Large intestine (tissue), 3 donors: ENCODE data around the gene SF3B2. TPM values are rescaled to one million over a fixed set of nuclear protein-coding genes. Genes with fewer than 3 reads are reported as not detected.

Source experiments
- DNase-seq, 2 donors: peaks; one replicate each; pipeline versions ENCODE4 v3.0.0 to v3.0.0-alpha.2; 2013
- H3K27ac ChIP-seq: one replicate; pipeline ENCODE4 v1.5.1; 2013; ENCODE audit warnings: low read length
- H3K27me3 ChIP-seq: 2 replicates; pipeline ENCODE4 v1.6.1; 2013; ENCODE audit warnings: low read length; ENCODE audit not compliant: control insufficient read depth, insufficient read depth
- H3K36me3 ChIP-seq: 2 replicates; pipeline ENCODE4 v1.6.1; 2013; ENCODE audit warnings: low read length; ENCODE audit not compliant: control insufficient read depth, insufficient read depth
- H3K4me1 ChIP-seq: one replicate; pipeline ENCODE4 v1.6.1; 2013; ENCODE audit warnings: low read length; ENCODE audit not compliant: control insufficient read depth, insufficient read depth
- H3K4me3 ChIP-seq: one replicate; pipeline ENCODE4 v1.5.1; 2013; ENCODE audit warnings: low read length
- H3K9me3 ChIP-seq: one replicate; pipeline ENCODE4 v1.6.1; 2013; ENCODE audit warnings: mild to moderate bottlenecking, low read depth, low read length, moderate library complexity; ENCODE audit not compliant: control insufficient read depth
- WGBS: methylation state at CpG from one replicate; pipeline ENCODE4 v1.1.5; 2013; ENCODE audit warnings: low lambda C conversion rate; ENCODE audit not compliant: insufficient coverage; 5-methylcytosine and 5-hydroxymethylcytosine counted together
- polyA plus RNA-seq: library from polyadenylated mRNA; unstranded; fragments of 120-200 nt; gene quantifications from one replicate; pipeline ENCODE4 v1.2.1, GENCODE V29; 2013

SF3B2 gene
- polyA plus RNA-seq, 1 donor, result 146 TPM

DNA sequence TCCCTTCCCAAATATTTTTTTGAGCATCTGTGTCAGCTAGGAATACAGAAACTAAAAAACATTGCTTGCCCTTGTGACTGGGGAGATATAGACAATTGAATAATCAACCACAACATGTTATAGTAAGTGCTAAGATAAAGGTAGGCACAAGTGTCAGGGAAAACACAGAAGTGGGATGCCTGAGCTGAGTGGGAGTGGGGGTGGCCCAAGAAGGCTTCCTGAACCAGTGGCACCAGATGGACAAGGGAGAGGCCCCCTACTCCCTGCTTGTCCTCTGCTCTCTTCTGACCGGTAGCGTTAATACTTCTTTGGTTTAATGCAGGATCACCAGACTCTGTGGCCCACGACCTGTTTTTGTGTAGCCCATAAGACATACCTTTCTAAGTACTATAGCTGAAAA is 66.7 kb downstream of the SF3B2 start:
- H3K36me3 ChIP-seq, result no peaks in the 10 kb centered on the region
- peak overlapping the region; percentile 25 for H3K27ac ChIP-seq
- no CpG with 5 or more reads among the region's 3 CpGs for WGBS

More for the DNA sequence above, 66.7 kb downstream of the SF3B2 start:
- no peak for DNase-seq
- Histone ChIP-seq H3K9me3 (no peaks in the 10 kb centered on the region), H3K27me3 (no peaks in the 10 kb centered on the region), H3K4me3 (no peak overlapping the region), H3K4me1 (peaks cover 12% of the 10 kb centered on the region)

Other genes starting within 250 kb of the SF3B2 start
- 6.3 TPM for gene SNX32, start 218.4 kb upstream of the SF3B2 start, polyA plus RNA-seq
- gene CFL1, start 194.2 kb upstream of the SF3B2 start, polyA plus RNA-seq, result 933 TPM
- 62.1 TPM for gene MUS81, start 191.9 kb upstream of the SF3B2 start, polyA plus RNA-seq
- 37.7 TPM for gene EFEMP2, start 179.6 kb upstream of the SF3B2 start, polyA plus RNA-seq
- gene CTSW, start 172.5 kb upstream of the SF3B2 start, polyA plus RNA-seq, result 2.4 TPM
- 59.9 TPM for gene FIBP, start 163.9 kb upstream of the SF3B2 start, polyA plus RNA-seq
- gene CCDC85B, start 161.7 kb upstream of the SF3B2 start, polyA plus RNA-seq, result 10.9 TPM
- gene FOSL1, start 152.0 kb upstream of the SF3B2 start, polyA plus RNA-seq, result 0.15 TPM
- gene C11orf68, start 133.3 kb upstream of the SF3B2 start, polyA plus RNA-seq, result 30.3 TPM
- gene DRAP1, start 132.9 kb upstream of the SF3B2 start, polyA plus RNA-seq, result 71.0 TPM
- not detected for gene TSGA10IP, start 106.9 kb upstream of the SF3B2 start, polyA plus RNA-seq
- gene SART1, start 90.6 kb upstream of the SF3B2 start, polyA plus RNA-seq, result 38.1 TPM
- gene EIF1AD, start 50.2 kb upstream of the SF3B2 start, polyA plus RNA-seq, result 33.5 TPM
- gene BANF1, start 49.9 kb upstream of the SF3B2 start, polyA plus RNA-seq, result 120 TPM
- gene CST6, start 40.4 kb upstream of the SF3B2 start, polyA plus RNA-seq, result 1.7 TPM
- not detected for gene CATSPER1, start 25.9 kb upstream of the SF3B2 start, polyA plus RNA-seq
- gene GAL3ST3, start 3.2 kb upstream of the SF3B2 start, polyA plus RNA-seq, result 0.39 TPM
- 30.3 TPM for gene PACS1, start 17.9 kb downstream of the SF3B2 start, polyA plus RNA-seq
- 18.2 TPM for gene KLC2, start 205.3 kb downstream of the SF3B2 start, polyA plus RNA-seq
- 122 TPM for gene RAB1B, start 216.3 kb downstream of the SF3B2 start, polyA plus RNA-seq
- 8.0 TPM for gene CNIH2, start 225.8 kb downstream of the SF3B2 start, polyA plus RNA-seq
- gene YIF1A, start 236.8 kb downstream of the SF3B2 start, polyA plus RNA-seq, result 102 TPM
- gene TMEM151A, start 239.5 kb downstream of the SF3B2 start, polyA plus RNA-seq, result 3.1 TPM